ENCODE data around the gene FLYWCH1.
A peak's percentile ranks its signal among the peaks of the same experiment; 100 is the strongest.

Gene FLYWCH1

GRCh38 chr16:2954656-2955381 is 43.1 kb downstream of the FLYWCH1 start:
- no peak for DNase-seq

- DNase-seq: no peak
These were observed 43.7 kb downstream of the FLYWCH1 start for GRCh38 chr16:2955438-2955778.

- DNase-seq: no peak
These were observed 44.2 kb downstream of the FLYWCH1 start for GRCh38 chr16:2955779-2956578.

GRCh38 chr16:2956579-2956956 is 44.8 kb downstream of the FLYWCH1 start:
- no peak for DNase-seq

- DNase-seq: no peak
These were observed 47.5 kb downstream of the FLYWCH1 start for GRCh38 chr16:2959206-2959605.

GRCh38 chr16:2960183-2961010 is 48.7 kb downstream of the FLYWCH1 start:
- DNase-seq: no peak

- DNase-seq: no peak
These were observed 50.8 kb downstream of the FLYWCH1 start for GRCh38 chr16:2962334-2963073.

- DNase-seq: no peak
These were observed 51.5 kb downstream of the FLYWCH1 start for GRCh38 chr16:2963074-2963722.

GRCh38 chr16:2963723-2964474 is 52.2 kb downstream of the FLYWCH1 start, which contains the start of gene KREMEN2:
Gene KREMEN2, plus strand, starts transcription at chr16:2964275. Its CDS starts 246 bp downstream, at chr16:2964521.
- peak; percentile 60 for DNase-seq

- peak; percentile 49 for DNase-seq
These were observed 53.0 kb downstream of the FLYWCH1 start for GRCh38 chr16:2964475-2965336.

- DNase-seq: no peak
These were observed 54.5 kb downstream of the FLYWCH1 start for GRCh38 chr16:2966043-2966807.

- DNase-seq: no peak
These were observed 55.1 kb downstream of the FLYWCH1 start for GRCh38 chr16:2966808-2967191.

GRCh38 chr16:2967211-2967631 is 55.5 kb downstream of the FLYWCH1 start:
- no peak for DNase-seq

- no peak for DNase-seq
These were observed 56.0 kb downstream of the FLYWCH1 start for GRCh38 chr16:2967721-2968161.

GRCh38 chr16:2968368-2968737 is 56.6 kb downstream of the FLYWCH1 start:
- no peak for DNase-seq

- DNase-seq: peak; percentile 61
These were observed 57.2 kb downstream of the FLYWCH1 start, which contains the start of gene PAQR4 for GRCh38 chr16:2968738-2969544. Gene PAQR4, plus strand, starts transcription at chr16:2969348. Its CDS starts 327 bp downstream, at chr16:2969675.

GRCh38 chr16:2969545-2970521 is 58.1 kb downstream of the FLYWCH1 start:
- peak; percentile 52 for DNase-seq

Measured in DMS 273 treated with DMSO at 0.1 percent for 48 hours (cell line).